SK-N-MC (cell line): Measurements from ENCODE around the gene LNP1.

Source experiments
- DNase-seq: peaks from one replicate; pipeline ENCODE4 v3.0.0-alpha.2; 2011; ENCODE audit warnings: low read depth, low spot score
- H3K27ac ChIP-seq: fragments of 200-600 bp; sonication (generic); 2 replicates; pipeline ENCODE4 v1.5.1; 2016; ENCODE audit warnings: mixed run types
- H3K36me3 ChIP-seq: fragments of 200-600 bp; sonication (generic); 2 replicates; pipeline ENCODE4 v1.6.1; 2017; ENCODE audit warnings: antibody characterized with exemption, low read length, mixed read lengths; ENCODE audit not compliant: insufficient read depth
- H3K4me3 ChIP-seq: fragments of 200-600 bp; sonication (generic); 2 replicates; pipeline ENCODE4 v1.5.1; 2016
- H3K9ac ChIP-seq: fragments of 200-600 bp; sonication (generic); 2 replicates; pipeline ENCODE4 v1.8.0; 2017; ENCODE audit warnings: mixed run types, mixed read lengths; ENCODE audit not compliant: insufficient read length
- H3K9me3 ChIP-seq: fragments of 200-600 bp; sonication (generic); 2 replicates; pipeline ENCODE4 v1.6.1; 2017; ENCODE audit warnings: low read depth, mild to moderate bottlenecking, antibody characterized with exemption, low read length, moderate library complexity, mixed read lengths
- EZH2 ChIP-seq: fragments of 200-600 bp; sonication (generic); IDR thresholded peaks from one replicate; pipeline ENCODE4 v1.6.1; 2017; ENCODE audit warnings: antibody characterized with exemption
- FOXP2 ChIP-seq: optimal IDR thresholded peaks from 2 replicates; pipeline ENCODE3; 2011; ENCODE audit warnings: mild to moderate bottlenecking, moderate library complexity; ENCODE audit not compliant: insufficient read depth; ENCODE audit errors: extremely low read length, control extremely low read depth
- POLR2AphosphoS5 ChIP-seq: IDR thresholded peaks from 2 replicates; pipeline ENCODE4 v1.6.1; 2012; ENCODE audit warnings: mild to moderate bottlenecking, low read depth, low read length, borderline replicate concordance

LNP1 gene

GRCh38 chr3:100416176-100416575 lies 14.8 kb downstream of the LNP1 start:
- H3K9ac ChIP-seq = no peak overlapping the region
- no peak for DNase-seq
- H3K9me3 ChIP-seq = no peaks in the 10 kb centered on the region
- H3K4me3 ChIP-seq = no peak overlapping the region
- H3K27ac ChIP-seq = no peak overlapping the region
- TF ChIP-seq POLR2AphosphoS5 (no peak), FOXP2 (no peak), EZH2 (no peak)
- no peaks in the 10 kb centered on the region for H3K36me3 ChIP-seq

GRCh38 chr3:100416863-100417262 lies 15.5 kb downstream of the LNP1 start:
- H3K9ac ChIP-seq = no peak overlapping the region
- TF ChIP-seq FOXP2 = no peak
- TF ChIP-seq POLR2AphosphoS5 = no peak
- no peak for TF ChIP-seq EZH2
- no peaks in the 10 kb centered on the region for H3K9me3 ChIP-seq
- no peak overlapping the region for H3K27ac ChIP-seq
- H3K36me3 ChIP-seq = no peaks in the 10 kb centered on the region
- H3K4me3 ChIP-seq = no peak overlapping the region
- no peak for DNase-seq

- no peak overlapping the region for H3K27ac ChIP-seq
- H3K9ac ChIP-seq = no peak overlapping the region
- TF ChIP-seq POLR2AphosphoS5 (no peak), FOXP2 (no peak), EZH2 (no peak)
- no peak overlapping the region for H3K4me3 ChIP-seq
- H3K9me3 ChIP-seq = no peaks in the 10 kb centered on the region
- H3K36me3 ChIP-seq = no peaks in the 10 kb centered on the region
- no peak for DNase-seq
Observed at GRCh38 chr3:100419406-100419805, 18.1 kb downstream of the LNP1 start.

DNA sequence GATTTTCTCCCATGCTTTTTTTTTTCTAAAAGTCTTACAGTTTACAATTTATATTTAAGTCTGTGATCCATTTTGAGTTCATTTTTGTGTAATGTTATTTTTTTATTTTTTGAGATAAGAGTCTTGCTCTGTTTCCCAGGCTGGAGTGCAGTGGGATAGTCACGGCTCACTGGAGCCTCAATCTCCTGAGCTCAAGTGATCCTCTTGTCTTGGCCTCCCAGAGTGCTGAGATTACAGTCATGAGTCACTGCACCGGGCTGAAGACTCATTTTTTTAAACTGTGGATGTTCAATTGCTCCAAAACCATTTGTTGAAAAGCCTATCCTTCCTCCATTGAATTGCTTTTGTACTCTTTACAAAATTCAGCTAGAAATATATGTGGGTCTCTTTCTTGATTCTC lies 19.5 kb downstream of the LNP1 start:
- Histone ChIP-seq H3K27ac (no peak overlapping the region), H3K36me3 (no peaks in the 10 kb centered on the region), H3K9me3 (no peaks in the 10 kb centered on the region), H3K4me3 (no peak overlapping the region), H3K9ac (no peak overlapping the region)
- DNase-seq = no peak
- TF ChIP-seq EZH2 (no peak), POLR2AphosphoS5 (no peak), FOXP2 (no peak)

- Histone ChIP-seq H3K9ac (no peak overlapping the region), H3K9me3 (no peaks in the 10 kb centered on the region), H3K27ac (no peak overlapping the region), H3K36me3 (no peaks in the 10 kb centered on the region), H3K4me3 (no peak overlapping the region)
- no peak for DNase-seq
- no peak for TF ChIP-seq EZH2
- TF ChIP-seq FOXP2 = no peak
- TF ChIP-seq POLR2AphosphoS5 = no peak
Observed at GRCh38 chr3:100423611-100424010, 22.3 kb downstream of the LNP1 start.

DNA sequence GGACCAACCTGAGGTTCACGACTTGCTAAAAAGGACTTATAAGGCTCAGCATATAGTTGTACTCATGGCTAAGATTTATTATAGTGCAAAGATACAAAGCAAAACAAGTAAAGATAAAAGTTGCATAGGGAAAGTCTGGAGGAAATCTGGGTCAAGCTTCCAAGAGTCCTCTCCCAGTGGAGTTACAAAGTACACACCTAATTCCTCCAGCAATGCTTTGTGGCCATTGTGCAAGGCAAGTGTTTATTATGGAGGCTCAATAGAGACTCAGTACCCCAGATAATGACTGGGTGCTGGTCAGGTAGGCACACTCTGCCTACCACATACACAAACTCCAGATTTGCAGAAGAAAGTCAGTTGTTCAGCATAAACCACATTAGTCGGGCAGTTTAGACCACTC lies 22.9 kb downstream of the LNP1 start:
- Histone ChIP-seq H3K9ac (no peak overlapping the region), H3K27ac (no peak overlapping the region), H3K36me3 (no peaks in the 10 kb centered on the region), H3K4me3 (no peak overlapping the region), H3K9me3 (no peaks in the 10 kb centered on the region)
- TF ChIP-seq POLR2AphosphoS5 (no peak), EZH2 (no peak), FOXP2 (no peak)
- DNase-seq = no peak

- no peaks in the 10 kb centered on the region for H3K9me3 ChIP-seq
- H3K9ac ChIP-seq = no peak overlapping the region
- no peak for DNase-seq
- TF ChIP-seq POLR2AphosphoS5 (no peak), FOXP2 (no peak), EZH2 (no peak)
- H3K36me3 ChIP-seq = no peaks in the 10 kb centered on the region
- no peak overlapping the region for H3K4me3 ChIP-seq
- no peak overlapping the region for H3K27ac ChIP-seq
Observed at GRCh38 chr3:100425316-100425715, 24.0 kb downstream of the LNP1 start.

- DNase-seq = no peak
- Histone ChIP-seq H3K27ac (no peak overlapping the region), H3K4me3 (no peak overlapping the region), H3K9me3 (no peaks in the 10 kb centered on the region), H3K9ac (no peak overlapping the region), H3K36me3 (no peaks in the 10 kb centered on the region)
- TF ChIP-seq FOXP2 (no peak), EZH2 (no peak), POLR2AphosphoS5 (no peak)
Observed at GRCh38 chr3:100426067-100426682, 24.8 kb downstream of the LNP1 start.

GRCh38 chr3:100427699-100428098 lies 26.4 kb downstream of the LNP1 start:
- Histone ChIP-seq H3K9ac (no peak overlapping the region), H3K9me3 (no peaks in the 10 kb centered on the region), H3K4me3 (no peak overlapping the region), H3K27ac (no peak overlapping the region), H3K36me3 (no peaks in the 10 kb centered on the region)
- no peak for DNase-seq
- no peak for TF ChIP-seq FOXP2
- TF ChIP-seq POLR2AphosphoS5 = no peak
- TF ChIP-seq EZH2 = no peak
